HG03354 (cell line): ENCODE data around the gene CEP295NL.
"Not testable (repeated sequence)": the region's sequence is repeated elsewhere in the genome, so short reads cannot be mapped to it uniquely, and the experiment has no call there.

ENCODE experiments used
- ATAC-seq: cut with Tn5 transposase; IDR thresholded peaks from one replicate; pipeline ENCODE4 v1.9.1; 2021; ENCODE audit warnings: mild to moderate bottlenecking; ENCODE audit not compliant: unreplicated experiment, poor library complexity, severe bottlenecking

CEP295NL gene, protein sequence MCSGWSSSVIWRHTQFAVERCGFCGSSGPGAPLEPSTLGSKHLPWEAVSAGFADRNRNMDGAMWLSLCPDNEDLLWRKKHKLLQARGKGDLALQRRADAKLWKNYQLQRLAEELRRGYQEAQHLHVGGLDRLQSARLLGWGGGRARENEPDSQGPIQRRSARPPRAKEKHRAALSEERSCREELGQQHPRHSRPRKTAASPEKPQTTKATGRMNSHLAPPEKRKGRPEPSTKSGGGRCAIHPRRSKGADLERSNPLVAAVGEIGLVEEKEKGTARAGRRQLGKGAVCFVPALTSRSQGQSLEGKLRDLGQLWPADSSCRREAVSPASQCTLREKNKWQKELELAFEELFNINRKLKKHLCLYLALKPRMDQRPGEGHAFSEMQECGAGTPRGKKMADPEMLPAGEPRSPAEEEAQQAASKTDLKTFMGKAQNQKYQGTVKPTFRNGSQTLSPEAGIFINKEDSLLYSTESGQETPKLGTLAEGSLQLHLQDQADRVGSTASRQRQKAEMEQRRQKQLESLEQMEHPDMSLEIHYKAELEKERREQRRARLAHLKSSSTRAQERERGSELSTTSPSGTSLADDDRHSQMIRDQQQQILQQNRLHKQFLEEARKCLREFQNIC

DNA sequence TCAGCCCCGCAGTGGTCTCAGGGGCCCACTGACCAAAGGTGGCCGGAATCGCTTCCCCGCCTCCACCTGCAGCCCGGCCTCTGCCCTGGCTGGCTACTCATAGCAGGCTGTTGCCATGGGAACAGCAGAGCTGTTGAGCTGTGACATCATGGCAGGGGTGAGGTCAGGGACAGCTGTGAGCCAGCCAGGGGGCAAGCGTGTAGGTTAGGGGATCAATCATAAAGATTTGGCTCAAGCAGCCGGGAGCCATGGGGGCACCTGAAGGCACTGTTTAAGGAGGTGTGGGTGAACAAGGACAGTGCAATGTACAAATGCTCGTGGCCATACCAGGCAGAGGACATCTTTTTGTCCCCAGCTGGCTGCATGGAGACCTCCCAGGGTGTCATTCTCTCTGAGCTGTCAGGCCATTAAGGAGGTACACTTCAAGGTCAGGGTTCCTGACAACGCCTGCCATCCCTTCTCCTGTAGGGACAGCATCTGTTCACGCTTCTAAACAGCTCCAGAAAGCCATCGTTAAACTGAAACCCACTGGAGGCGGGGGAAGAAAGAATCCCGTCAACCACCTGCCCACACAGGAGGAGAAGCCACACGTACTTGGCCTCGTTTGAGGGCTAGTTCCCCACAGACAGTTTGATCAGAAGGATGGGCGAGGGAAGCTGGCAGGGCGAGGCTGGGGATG lies at the start of gene CEP295NL:
TSS of gene CEP295NL (minus strand) at position 101 of the 679 bp plus-strand sequence. CDS start 1,373 bp downstream, outside the sequence.
- no peak for ATAC-seq

- no peak for ATAC-seq
Measured at GRCh38 chr17:78952706-78953105, 49.7 kb upstream of the CEP295NL start.

- ATAC-seq, result no peak
Measured at GRCh38 chr17:78951967-78952551, 49.1 kb upstream of the CEP295NL start.

DNA sequence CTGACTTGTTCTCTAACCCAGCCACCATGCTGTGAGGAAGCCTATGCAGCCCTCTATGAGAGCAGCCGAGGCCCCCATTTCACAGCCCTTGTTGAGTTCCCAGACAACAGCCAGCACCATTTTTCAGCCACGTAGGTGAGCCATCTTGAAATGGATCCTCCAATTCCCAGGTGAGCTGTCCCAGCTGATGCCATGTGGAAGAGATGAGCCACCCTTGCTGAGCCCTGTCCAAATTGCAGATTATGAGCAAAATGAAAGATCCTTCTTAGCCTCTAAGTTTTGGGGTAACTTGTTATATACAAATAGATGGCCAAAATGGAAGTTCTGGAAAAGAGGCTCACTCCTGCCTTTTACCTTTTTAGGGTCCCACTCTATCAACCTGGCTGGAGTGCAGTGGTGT lies 47.9 kb upstream of the CEP295NL start:
- no peak for ATAC-seq

GRCh38 chr17:78947235-78948149 lies 44.5 kb upstream of the CEP295NL start:
- ATAC-seq, result no peak

GRCh38 chr17:78946631-78947030 lies 43.6 kb upstream of the CEP295NL start:
- no peak for ATAC-seq

- no peak for ATAC-seq
Measured at GRCh38 chr17:78946131-78946530, 43.1 kb upstream of the CEP295NL start.

GRCh38 chr17:78945455-78945854 lies 42.5 kb upstream of the CEP295NL start:
- ATAC-seq, result not testable (repeated sequence)

- no peak for ATAC-seq
Measured at GRCh38 chr17:78944956-78945355, 42.0 kb upstream of the CEP295NL start.

- ATAC-seq, result no peak
Measured at GRCh38 chr17:78944026-78944425, 41.0 kb upstream of the CEP295NL start.

DNA sequence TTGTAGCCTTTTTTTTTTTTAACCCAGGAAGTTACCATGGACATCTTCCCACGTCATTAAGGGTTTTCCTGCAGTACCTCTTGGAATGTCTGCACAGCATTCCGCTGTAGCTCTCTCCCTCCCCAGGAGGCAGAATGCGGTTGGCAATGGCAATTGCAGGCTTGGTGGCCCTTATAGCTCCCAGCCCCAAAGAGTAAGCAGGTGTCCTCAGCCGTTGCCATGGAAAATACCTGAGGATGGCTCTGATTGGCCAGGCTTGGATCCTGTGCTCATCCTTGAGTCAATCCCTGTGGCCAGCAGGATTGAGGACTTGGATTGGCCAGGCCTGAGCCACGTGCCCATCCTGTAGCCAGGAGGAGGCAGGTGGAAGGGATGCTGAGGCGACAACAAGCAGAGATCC lies 37.7 kb upstream of the CEP295NL start:
- no peak for ATAC-seq

DNA sequence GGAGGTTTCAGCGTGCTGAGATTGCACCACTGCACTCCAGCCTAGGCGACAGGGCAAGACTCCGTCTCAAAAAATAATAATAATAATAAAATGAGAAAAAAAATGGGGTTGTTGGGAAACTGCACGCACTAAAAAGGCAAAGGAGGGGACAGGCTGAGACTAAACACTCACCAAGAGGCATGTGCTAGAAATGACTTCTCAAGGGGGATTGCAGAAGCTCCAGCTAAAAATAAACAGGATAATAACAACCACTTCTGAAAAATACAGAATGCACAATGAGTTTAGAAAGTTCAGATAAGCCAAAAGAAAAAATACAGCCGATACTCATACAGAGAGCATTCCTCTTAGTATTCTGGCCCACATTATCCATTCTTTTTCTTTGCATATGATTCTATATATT lies 37.3 kb upstream of the CEP295NL start:
- no peak for ATAC-seq

- no peak for ATAC-seq
Measured at GRCh38 chr17:78939615-78940014, 36.6 kb upstream of the CEP295NL start.

- no peak for ATAC-seq
Measured at GRCh38 chr17:78937561-78937960, 34.6 kb upstream of the CEP295NL start.

- no peak for ATAC-seq
Measured at GRCh38 chr17:78935419-78936323, 32.7 kb upstream of the CEP295NL start.

GRCh38 chr17:78934681-78935418 lies 31.8 kb upstream of the CEP295NL start:
- ATAC-seq, result no peak

GRCh38 chr17:78933959-78934568 lies 31.1 kb upstream of the CEP295NL start:
- ATAC-seq, result no peak
